Keratinocyte (primary cell): ENCODE results near the gene BICDL2.

Experiments used
- EZH2 ChIP-seq: IDR thresholded peaks from one replicate; pipeline ENCODE4 v1.6.1; 2012; ENCODE audit warnings: inconsistent platforms, mild to moderate bottlenecking, low read length, moderate library complexity
- TF ChIP-seq, protein P1 (sequence below), 3 experiments: IDR thresholded peaks in 1 of 3; conservative IDR thresholded peaks in 1 of 3; optimal IDR thresholded peaks in 1 of 3; 2 replicates in 2 of 3; 3 replicates in 1 of 3; pipeline versions ENCODE3 to v1.5.1; 2011; ENCODE audit warnings: low read length in 3 of 3, mild to moderate bottlenecking in 3 of 3, moderate library complexity in 2 of 3, control low read depth in 1 of 3, inconsistent platforms in 1 of 3; ENCODE audit not compliant: insufficient read depth in 2 of 3; ENCODE audit errors: extremely low read depth in 1 of 3

GRCh38 chr16:3084491-3084890, 47.7 kb upstream of the BICDL2 start:
- TF ChIP-seq, protein P1, sequence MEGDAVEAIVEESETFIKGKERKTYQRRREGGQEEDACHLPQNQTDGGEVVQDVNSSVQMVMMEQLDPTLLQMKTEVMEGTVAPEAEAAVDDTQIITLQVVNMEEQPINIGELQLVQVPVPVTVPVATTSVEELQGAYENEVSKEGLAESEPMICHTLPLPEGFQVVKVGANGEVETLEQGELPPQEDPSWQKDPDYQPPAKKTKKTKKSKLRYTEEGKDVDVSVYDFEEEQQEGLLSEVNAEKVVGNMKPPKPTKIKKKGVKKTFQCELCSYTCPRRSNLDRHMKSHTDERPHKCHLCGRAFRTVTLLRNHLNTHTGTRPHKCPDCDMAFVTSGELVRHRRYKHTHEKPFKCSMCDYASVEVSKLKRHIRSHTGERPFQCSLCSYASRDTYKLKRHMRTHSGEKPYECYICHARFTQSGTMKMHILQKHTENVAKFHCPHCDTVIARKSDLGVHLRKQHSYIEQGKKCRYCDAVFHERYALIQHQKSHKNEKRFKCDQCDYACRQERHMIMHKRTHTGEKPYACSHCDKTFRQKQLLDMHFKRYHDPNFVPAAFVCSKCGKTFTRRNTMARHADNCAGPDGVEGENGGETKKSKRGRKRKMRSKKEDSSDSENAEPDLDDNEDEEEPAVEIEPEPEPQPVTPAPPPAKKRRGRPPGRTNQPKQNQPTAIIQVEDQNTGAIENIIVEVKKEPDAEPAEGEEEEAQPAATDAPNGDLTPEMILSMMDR (optimal IDR thresholded peaks at IDR 0.05 in 1 of 3, IDR thresholded peaks at IDR 0.05 in 1 of 3, conservative IDR thresholded peaks at IDR 0.05 in 1 of 3; ENCODE audit: extremely low read depth in 1 of 3, insufficient read depth in 2 of 3, low read length in 3 of 3): no peak
- no peak for TF ChIP-seq EZH2
